ENCODE results near the gene RNASEH2B.

- TF ChIP-seq EZH2 (IDR thresholded peaks at IDR 0.05; ENCODE audit: insufficient read depth, low read length) (no peak), CTCF (IDR thresholded peaks at IDR 0.05; ENCODE audit: insufficient read depth, low read depth, low read length) (no peak)
These were observed 90.5 kb downstream of the RNASEH2B start for GRCh38 chr13:51000061-51000460.
